ENCODE results near the gene AFG3L2.

Gene AFG3L2

DNA sequence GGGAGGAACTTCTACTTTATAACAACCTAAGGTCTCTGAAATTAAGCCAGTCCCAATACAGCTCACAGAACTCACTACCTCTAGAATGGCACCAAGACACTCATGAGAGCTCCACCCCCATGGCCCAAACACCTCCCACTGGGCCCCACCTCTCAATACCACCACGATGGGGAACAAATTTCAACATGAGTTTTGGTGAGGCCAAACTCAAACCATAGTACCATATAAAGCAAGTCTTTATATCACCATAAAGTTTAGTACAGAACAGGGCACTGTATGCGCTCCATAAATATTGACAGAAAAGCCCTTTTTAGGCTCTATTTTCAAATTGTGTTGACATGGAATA, 3.3 kb downstream of the AFG3L2 start:
- H3K4me3 ChIP-seq (ENCODE audit: low read length), result no peak overlapping the region
- TF ChIP-seq, protein P1, sequence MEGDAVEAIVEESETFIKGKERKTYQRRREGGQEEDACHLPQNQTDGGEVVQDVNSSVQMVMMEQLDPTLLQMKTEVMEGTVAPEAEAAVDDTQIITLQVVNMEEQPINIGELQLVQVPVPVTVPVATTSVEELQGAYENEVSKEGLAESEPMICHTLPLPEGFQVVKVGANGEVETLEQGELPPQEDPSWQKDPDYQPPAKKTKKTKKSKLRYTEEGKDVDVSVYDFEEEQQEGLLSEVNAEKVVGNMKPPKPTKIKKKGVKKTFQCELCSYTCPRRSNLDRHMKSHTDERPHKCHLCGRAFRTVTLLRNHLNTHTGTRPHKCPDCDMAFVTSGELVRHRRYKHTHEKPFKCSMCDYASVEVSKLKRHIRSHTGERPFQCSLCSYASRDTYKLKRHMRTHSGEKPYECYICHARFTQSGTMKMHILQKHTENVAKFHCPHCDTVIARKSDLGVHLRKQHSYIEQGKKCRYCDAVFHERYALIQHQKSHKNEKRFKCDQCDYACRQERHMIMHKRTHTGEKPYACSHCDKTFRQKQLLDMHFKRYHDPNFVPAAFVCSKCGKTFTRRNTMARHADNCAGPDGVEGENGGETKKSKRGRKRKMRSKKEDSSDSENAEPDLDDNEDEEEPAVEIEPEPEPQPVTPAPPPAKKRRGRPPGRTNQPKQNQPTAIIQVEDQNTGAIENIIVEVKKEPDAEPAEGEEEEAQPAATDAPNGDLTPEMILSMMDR (IDR thresholded peaks at IDR 0.05; ENCODE audit: insufficient read depth, low read depth, low read length, missing control alignments), result no peak
- no peak for DNase-seq (ENCODE audit: low read depth)

DNA sequence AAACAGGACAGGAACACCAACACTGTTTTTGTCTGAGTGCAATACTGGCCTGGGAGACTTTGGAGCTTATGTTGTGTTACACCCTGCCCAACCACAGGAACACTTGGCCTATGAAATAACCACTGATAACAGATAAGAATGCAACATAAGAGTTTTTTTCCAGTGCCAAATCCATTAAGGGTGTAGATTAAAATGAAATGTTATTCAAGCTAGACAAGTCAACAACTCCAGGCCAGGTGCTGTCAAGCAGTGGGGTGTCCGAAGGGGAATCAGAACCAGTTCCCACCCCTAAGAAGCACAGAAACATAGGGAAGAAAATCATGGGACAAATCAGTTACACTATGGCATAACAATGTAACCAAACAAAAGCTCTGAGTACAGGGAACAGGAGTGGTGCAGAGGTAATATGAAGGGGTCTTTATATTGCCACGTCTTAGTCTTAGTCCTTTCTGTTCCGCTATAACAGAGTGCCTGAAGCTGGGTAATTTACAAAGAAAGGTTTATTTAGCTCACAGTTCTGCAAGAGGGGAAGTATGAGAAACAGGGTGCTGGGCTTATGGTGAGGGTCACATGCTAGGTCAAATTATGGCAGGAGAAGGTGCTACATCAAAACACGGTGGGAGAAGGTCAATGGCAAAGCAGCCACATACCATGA, 3.8 kb downstream of the AFG3L2 start:
- no peak overlapping the region for H3K4me3 ChIP-seq (ENCODE audit: low read length)
- no peak for DNase-seq (ENCODE audit: low read depth)
- TF ChIP-seq, protein P1 (IDR thresholded peaks at IDR 0.05; ENCODE audit: insufficient read depth, low read depth, low read length, missing control alignments), result no peak

DNA sequence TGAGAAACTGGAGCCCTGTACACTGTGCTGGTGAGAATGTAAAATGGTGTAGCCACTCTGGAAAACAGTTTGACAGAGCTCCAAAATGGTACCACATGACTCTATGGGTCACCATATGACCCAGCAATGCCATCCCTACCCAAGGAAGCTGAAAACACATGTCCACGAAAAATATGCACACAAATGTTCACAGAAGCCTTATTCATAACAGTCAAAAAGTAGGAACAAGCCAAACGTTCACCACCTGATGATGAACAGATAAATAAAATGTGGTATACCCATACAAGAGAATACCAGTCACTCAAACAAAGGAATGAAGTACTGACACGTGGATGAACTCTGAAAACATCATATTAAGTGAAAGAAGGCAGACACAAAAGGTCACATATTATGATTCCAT, 4.6 kb downstream of the AFG3L2 start:
- TF ChIP-seq, protein P1 (IDR thresholded peaks at IDR 0.05; ENCODE audit: insufficient read depth, low read depth, low read length, missing control alignments), result no peak
- H3K4me3 ChIP-seq (ENCODE audit: low read length), result no peak overlapping the region
- DNase-seq (ENCODE audit: low read depth), result no peak

DNA sequence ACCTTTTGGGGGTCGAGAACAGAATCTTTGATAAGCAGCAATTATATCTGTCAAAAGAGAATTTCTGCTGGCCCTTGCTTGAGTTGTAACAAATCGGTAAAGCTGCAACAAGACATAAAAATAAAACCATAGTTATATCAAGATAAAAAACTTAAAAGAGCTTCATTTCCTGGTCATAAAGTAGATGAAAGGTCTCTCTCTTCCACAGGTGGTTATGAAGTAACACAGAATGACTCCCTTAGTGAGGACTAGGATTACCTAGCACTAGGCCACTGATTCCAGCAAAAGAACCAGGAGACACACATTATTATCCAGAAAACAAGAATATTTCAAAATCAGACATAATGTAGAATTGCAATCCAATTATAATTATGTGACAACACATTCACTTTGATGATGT, 5.4 kb downstream of the AFG3L2 start:
- H3K4me3 ChIP-seq (ENCODE audit: low read length), result no peak overlapping the region
- TF ChIP-seq, protein P1 (IDR thresholded peaks at IDR 0.05; ENCODE audit: insufficient read depth, low read depth, low read length, missing control alignments), result no peak
- DNase-seq (ENCODE audit: low read depth), result no peak

DNA sequence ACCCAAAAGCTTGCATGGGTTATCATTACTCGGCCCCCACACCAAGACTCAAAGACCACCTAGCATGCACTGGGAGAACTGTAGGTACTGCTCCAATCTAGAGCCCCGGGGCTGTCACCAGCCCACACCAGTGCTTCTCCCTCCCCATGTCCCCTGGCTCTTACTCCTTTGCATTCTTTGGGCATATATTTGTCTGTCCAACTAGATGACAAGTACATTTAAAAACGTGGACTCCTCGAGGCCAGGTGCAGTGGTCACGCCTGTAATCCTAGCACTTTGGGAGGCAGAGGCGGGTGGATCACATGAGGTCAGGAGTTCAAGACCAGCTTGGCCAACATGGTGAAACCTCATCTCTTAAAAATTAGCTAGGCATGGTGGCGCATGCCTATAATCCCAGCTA, 7.8 kb downstream of the AFG3L2 start:
- TF ChIP-seq, protein P1 (IDR thresholded peaks at IDR 0.05; ENCODE audit: insufficient read depth, low read depth, low read length, missing control alignments), result no peak
- DNase-seq (ENCODE audit: low read depth), result no peak
- H3K4me3 ChIP-seq (ENCODE audit: low read length), result no peak overlapping the region

DNA sequence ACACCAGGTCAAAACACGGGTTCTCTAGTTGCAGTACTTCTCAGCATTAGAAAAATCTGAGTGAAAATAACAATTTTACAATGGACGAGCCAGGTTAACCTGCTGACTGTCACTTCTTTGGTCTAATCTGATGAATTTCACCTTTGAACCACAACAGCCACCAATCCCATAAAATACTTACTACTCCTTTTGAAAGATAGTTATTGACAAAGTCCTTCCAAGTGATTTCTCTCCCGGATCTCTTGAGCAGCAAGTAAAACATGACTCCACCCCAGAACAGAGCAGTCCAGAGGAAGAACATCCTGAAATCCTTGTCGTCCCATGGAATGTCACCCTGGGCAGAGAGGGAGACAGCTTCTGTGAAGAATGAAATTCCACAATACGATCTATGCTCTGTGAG, 10.2 kb downstream of the AFG3L2 start:
- no peak overlapping the region for H3K4me3 ChIP-seq (ENCODE audit: low read length)
- TF ChIP-seq, protein P1 (IDR thresholded peaks at IDR 0.05; ENCODE audit: insufficient read depth, low read depth, low read length, missing control alignments), result no peak
- no peak for DNase-seq (ENCODE audit: low read depth)

DNA sequence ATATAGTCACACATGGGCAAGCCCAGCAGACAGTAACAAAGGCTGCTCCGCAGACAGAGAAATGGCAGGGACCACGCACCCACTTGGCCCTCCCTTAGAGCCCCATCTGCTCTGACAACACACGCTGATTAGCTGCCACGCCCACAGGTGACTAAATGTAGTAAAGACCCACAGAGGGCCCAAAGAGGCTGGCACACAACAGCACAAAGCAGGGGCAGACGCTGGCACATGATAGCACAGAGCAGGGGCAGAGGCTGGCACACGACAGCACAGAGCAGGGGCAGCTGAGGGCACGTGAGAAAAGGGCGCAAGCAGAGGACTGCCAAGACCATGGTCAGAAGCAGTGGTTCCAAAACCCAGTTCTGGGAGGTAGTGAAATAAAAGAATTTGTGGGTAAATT, 10.6 kb downstream of the AFG3L2 start:
- TF ChIP-seq, protein P1 (IDR thresholded peaks at IDR 0.05; ENCODE audit: insufficient read depth, low read depth, low read length, missing control alignments), result no peak
- H3K4me3 ChIP-seq (ENCODE audit: low read length), result no peak overlapping the region
- DNase-seq (ENCODE audit: low read depth), result no peak
